ENCODE measurements around the gene GPR176.

Gene GPR176

DNA sequence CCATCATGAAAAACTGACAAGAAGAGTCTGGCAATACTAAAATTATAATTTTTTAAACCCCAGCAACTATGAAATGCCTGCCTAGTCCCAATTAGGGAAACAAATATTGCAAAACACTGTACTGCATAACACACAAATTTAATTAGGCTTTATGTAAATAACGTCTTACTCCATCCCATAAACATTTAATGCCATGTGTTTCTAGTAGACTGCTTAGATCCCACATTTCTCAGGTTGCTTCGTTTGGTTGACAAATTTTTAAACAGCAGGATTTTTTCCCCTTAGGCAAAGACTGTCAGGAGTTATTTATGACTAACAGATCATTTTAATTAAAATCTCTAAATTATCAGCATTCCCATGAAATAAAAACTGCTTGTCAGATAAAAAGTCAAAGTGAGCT lies 43.7 kb upstream of the GPR176 start:
- Histone ChIP-seq H3K36me3 (ENCODE audit: control insufficient read depth in 2 of 2, insufficient read depth in 1 of 2, low read length in 2 of 2) (peaks cover 4 to 73% of the 10 kb centered on the region in 2 experiments), H3K4me3 (ENCODE audit: low read depth, low read length) (no peak overlapping the region), H3K9me3 (ENCODE audit: control insufficient read depth, insufficient read depth, low read depth, low read length) (no peaks in the 10 kb centered on the region), H3K27ac (ENCODE audit: extremely low read depth, low read depth, low read length) (no peak overlapping the region), H3K4me1 (ENCODE audit: control insufficient read depth, insufficient read depth, low read length) (peaks cover 2% of the 10 kb centered on the region; the same call in 1 of the 2 replicates)
- TF ChIP-seq, protein P1, sequence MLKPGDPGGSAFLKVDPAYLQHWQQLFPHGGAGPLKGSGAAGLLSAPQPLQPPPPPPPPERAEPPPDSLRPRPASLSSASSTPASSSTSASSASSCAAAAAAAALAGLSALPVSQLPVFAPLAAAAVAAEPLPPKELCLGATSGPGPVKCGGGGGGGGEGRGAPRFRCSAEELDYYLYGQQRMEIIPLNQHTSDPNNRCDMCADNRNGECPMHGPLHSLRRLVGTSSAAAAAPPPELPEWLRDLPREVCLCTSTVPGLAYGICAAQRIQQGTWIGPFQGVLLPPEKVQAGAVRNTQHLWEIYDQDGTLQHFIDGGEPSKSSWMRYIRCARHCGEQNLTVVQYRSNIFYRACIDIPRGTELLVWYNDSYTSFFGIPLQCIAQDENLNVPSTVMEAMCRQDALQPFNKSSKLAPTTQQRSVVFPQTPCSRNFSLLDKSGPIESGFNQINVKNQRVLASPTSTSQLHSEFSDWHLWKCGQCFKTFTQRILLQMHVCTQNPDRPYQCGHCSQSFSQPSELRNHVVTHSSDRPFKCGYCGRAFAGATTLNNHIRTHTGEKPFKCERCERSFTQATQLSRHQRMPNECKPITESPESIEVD (tag by site-specific recombination; IDR thresholded peaks at IDR 0.05) = peak; percentile 76
- TF ChIP-seq GLIS2 (tag by site-specific recombination; IDR thresholded peaks at IDR 0.05) (no peak), ZNF747 (tag by site-specific recombination; IDR thresholded peaks at IDR 0.05) (no peak), ZFP37 (tag by site-specific recombination; IDR thresholded peaks at IDR 0.05) (no peak), FEZF1 (tag by site-specific recombination; IDR thresholded peaks at IDR 0.05) (peak; percentile 14; the same call in 1 of the 2 replicates), ZNF350 (tag by site-specific recombination; IDR thresholded peaks at IDR 0.05) (no peak)
- TF ChIP-seq, protein P2, sequence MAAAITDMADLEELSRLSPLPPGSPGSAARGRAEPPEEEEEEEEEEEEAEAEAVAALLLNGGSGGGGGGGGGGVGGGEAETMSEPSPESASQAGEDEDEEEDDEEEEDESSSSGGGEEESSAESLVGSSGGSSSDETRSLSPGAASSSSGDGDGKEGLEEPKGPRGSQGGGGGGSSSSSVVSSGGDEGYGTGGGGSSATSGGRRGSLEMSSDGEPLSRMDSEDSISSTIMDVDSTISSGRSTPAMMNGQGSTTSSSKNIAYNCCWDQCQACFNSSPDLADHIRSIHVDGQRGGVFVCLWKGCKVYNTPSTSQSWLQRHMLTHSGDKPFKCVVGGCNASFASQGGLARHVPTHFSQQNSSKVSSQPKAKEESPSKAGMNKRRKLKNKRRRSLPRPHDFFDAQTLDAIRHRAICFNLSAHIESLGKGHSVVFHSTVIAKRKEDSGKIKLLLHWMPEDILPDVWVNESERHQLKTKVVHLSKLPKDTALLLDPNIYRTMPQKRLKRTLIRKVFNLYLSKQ (tag by site-specific recombination; IDR thresholded peaks at IDR 0.05; ENCODE audit: borderline replicate concordance) = no peak
- ChIA-PET CTCF (no interaction called here), POLR2A (no interaction called here)

DNA sequence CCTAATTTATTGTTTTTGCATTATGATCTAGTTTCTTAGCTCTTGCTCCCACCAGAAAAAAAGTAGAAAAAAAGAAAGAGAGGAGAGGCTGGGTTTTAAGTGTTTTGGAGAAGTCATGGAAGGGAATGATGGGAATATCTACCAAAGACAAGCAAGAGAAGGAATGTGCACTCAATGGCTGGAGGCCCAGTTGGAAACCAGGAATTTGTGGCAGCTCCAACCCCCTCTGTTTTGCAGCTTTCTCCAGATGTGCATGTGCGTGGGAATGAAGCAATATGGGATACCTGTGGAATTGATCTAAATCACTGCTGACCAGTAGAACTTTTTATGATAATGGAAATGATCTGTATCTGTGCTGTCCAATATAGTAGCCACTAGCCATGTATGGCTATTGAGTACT lies 41.0 kb upstream of the GPR176 start:
- Histone ChIP-seq H3K4me3 (ENCODE audit: low read depth, low read length) (no peak overlapping the region), H3K4me1 (ENCODE audit: control insufficient read depth, insufficient read depth, low read length) (peaks cover 2% of the 10 kb centered on the region; the same call in 1 of the 2 replicates), H3K36me3 (ENCODE audit: control insufficient read depth in 2 of 2, insufficient read depth in 1 of 2, low read length in 2 of 2) (peaks cover 7 to 80% of the 10 kb centered on the region in 2 experiments), H3K9me3 (ENCODE audit: control insufficient read depth, insufficient read depth, low read depth, low read length) (no peaks in the 10 kb centered on the region), H3K27ac (ENCODE audit: extremely low read depth, low read depth, low read length) (no peak overlapping the region)
- ChIA-PET POLR2A (interaction anchor here (0.6 kb wide), 1 partner anchor 130 kb away, joined by 4 read pairs; no protein-coding TSS in a partner anchor), CTCF (interaction anchor here (0.6 kb wide), 1 partner anchor 36 kb away, joined by 3 read pairs; no protein-coding TSS in a partner anchor)
- TF ChIP-seq, protein P3, sequence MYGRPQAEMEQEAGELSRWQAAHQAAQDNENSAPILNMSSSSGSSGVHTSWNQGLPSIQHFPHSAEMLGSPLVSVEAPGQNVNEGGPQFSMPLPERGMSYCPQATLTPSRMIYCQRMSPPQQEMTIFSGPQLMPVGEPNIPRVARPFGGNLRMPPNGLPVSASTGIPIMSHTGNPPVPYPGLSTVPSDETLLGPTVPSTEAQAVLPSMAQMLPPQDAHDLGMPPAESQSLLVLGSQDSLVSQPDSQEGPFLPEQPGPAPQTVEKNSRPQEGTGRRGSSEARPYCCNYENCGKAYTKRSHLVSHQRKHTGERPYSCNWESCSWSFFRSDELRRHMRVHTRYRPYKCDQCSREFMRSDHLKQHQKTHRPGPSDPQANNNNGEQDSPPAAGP (tag by site-specific recombination; IDR thresholded peaks at IDR 0.05) = no peak
- TF ChIP-seq ZNF416 (tag by site-specific recombination; IDR thresholded peaks at IDR 0.05) = no peak
- TF ChIP-seq, protein P4, sequence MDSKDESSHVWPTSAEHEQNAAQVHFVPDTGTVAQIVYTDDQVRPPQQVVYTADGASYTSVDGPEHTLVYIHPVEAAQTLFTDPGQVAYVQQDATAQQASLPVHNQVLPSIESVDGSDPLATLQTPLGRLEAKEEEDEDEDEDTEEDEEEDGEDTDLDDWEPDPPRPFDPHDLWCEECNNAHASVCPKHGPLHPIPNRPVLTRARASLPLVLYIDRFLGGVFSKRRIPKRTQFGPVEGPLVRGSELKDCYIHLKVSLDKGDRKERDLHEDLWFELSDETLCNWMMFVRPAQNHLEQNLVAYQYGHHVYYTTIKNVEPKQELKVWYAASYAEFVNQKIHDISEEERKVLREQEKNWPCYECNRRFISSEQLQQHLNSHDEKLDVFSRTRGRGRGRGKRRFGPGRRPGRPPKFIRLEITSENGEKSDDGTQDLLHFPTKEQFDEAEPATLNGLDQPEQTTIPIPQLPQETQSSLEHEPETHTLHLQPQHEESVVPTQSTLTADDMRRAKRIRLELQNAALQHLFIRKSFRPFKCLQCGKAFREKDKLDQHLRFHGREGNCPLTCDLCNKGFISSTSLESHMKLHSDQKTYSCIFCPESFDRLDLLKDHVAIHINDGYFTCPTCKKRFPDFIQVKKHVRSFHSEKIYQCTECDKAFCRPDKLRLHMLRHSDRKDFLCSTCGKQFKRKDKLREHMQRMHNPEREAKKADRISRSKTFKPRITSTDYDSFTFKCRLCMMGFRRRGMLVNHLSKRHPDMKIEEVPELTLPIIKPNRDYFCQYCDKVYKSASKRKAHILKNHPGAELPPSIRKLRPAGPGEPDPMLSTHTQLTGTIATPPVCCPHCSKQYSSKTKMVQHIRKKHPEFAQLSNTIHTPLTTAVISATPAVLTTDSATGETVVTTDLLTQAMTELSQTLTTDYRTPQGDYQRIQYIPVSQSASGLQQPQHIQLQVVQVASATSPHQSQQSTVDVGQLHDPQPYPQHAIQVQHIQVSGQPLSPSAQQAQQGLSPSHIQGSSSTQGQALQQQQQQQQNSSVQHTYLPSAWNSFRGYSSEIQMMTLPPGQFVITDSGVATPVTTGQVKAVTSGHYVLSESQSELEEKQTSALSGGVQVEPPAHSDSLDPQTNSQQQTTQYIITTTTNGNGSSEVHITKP (tag by site-specific recombination; IDR thresholded peaks at IDR 0.05) = no peak
- no peak for TF ChIP-seq SALL2 (tag by site-specific recombination; IDR thresholded peaks at IDR 0.05; ENCODE audit: borderline replicate concordance)
- no peak for TF ChIP-seq OVOL3 (tag by site-specific recombination; IDR thresholded peaks at IDR 0.05)
- TF ChIP-seq, protein P5, sequence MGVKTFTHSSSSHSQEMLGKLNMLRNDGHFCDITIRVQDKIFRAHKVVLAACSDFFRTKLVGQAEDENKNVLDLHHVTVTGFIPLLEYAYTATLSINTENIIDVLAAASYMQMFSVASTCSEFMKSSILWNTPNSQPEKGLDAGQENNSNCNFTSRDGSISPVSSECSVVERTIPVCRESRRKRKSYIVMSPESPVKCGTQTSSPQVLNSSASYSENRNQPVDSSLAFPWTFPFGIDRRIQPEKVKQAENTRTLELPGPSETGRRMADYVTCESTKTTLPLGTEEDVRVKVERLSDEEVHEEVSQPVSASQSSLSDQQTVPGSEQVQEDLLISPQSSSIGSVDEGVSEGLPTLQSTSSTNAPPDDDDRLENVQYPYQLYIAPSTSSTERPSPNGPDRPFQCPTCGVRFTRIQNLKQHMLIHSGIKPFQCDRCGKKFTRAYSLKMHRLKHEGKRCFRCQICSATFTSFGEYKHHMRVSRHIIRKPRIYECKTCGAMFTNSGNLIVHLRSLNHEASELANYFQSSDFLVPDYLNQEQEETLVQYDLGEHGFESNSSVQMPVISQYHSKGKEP (tag by site-specific recombination; IDR thresholded peaks at IDR 0.05) = no peak
- TF ChIP-seq ZNF658 (tag by site-specific recombination; IDR thresholded peaks at IDR 0.05) = no peak
- TF ChIP-seq ZNF843 (tag by site-specific recombination; IDR thresholded peaks at IDR 0.05) = no peak
- no peak for TF ChIP-seq ZNF555 (tag by site-specific recombination; conservative IDR thresholded peaks at IDR 0.05)
- TF ChIP-seq, protein P6, sequence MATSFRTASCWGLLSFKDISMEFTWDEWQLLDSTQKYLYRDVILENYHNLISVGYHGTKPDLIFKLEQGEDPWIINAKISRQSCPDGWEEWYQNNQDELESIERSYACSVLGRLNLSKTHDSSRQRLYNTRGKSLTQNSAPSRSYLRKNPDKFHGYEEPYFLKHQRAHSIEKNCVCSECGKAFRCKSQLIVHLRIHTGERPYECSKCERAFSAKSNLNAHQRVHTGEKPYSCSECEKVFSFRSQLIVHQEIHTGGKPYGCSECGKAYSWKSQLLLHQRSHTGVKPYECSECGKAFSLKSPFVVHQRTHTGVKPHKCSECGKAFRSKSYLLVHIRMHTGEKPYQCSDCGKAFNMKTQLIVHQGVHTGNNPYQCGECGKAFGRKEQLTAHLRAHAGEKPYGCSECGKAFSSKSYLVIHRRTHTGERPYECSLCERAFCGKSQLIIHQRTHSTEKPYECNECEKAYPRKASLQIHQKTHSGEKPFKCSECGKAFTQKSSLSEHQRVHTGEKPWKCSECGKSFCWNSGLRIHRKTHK (tag by site-specific recombination; IDR thresholded peaks at IDR 0.05) = no peak
- TF ChIP-seq ZNF629 (tag by site-specific recombination; IDR thresholded peaks at IDR 0.05) = no peak
